Hindlimb muscle (tissue), 1 donor: ENCODE results near the gene AKR1C1. TPM values are rescaled to one million over a fixed set of nuclear protein-coding genes. Genes with fewer than 3 reads are reported as not detected.
"Not testable (repeated sequence)": the region's sequence is repeated elsewhere in the genome, so short reads cannot be mapped to it uniquely, and the experiment has no call there.

Source experiments
- DNase-seq: peaks from one replicate; pipeline ENCODE4 v3.0.0-alpha.2; 2013
- polyA plus RNA-seq: library from polyadenylated mRNA; unstranded; fragments of 120-200 nt; gene quantifications from one replicate; pipeline ENCODE4 v1.2.1, GENCODE V29; 2013; ENCODE audit not compliant: insufficient read length

Gene AKR1C1
- polyA plus RNA-seq, 1 donor: 8.4 TPM

GRCh38 chr10:4984223-4984622 is 21.0 kb downstream of the AKR1C1 start:
- no peak for DNase-seq

GRCh38 chr10:4984971-4985594 is 21.9 kb downstream of the AKR1C1 start:
- DNase-seq: no peak

- not testable (repeated sequence) for DNase-seq
Observed at GRCh38 chr10:4988000-4988641, 24.9 kb downstream of the AKR1C1 start.

- no peak for DNase-seq
Observed at GRCh38 chr10:4990217-4990616, 27.0 kb downstream of the AKR1C1 start.

GRCh38 chr10:4991463-4991862 is 28.2 kb downstream of the AKR1C1 start:
- DNase-seq: not testable (repeated sequence)

- not testable (repeated sequence) for DNase-seq
Observed at GRCh38 chr10:4992564-4992963, 29.3 kb downstream of the AKR1C1 start.

GRCh38 chr10:4994260-4994659 is 31.0 kb downstream of the AKR1C1 start:
- DNase-seq: not testable (repeated sequence)

- DNase-seq: no peak
Observed at GRCh38 chr10:4998671-4999070, 35.5 kb downstream of the AKR1C1 start.

GRCh38 chr10:5002013-5002727 is 39.0 kb downstream of the AKR1C1 start:
- DNase-seq: no peak

- DNase-seq: not testable (repeated sequence)
Observed at GRCh38 chr10:5003127-5004029, 40.2 kb downstream of the AKR1C1 start, which contains the start of gene AKR1C2. AKR1C2 (minus strand) TSS chr10:5003857; CDS start chr10:5003835, 22 bp downstream.

- DNase-seq: not testable (repeated sequence)
Observed at GRCh38 chr10:5004030-5004385, 40.8 kb downstream of the AKR1C1 start.

- DNase-seq: not testable (repeated sequence)
Observed at GRCh38 chr10:5004501-5004900, 41.3 kb downstream of the AKR1C1 start.

- DNase-seq: not testable (repeated sequence)
Observed at GRCh38 chr10:5008857-5009548, 45.8 kb downstream of the AKR1C1 start.

- not testable (repeated sequence) for DNase-seq
Observed at GRCh38 chr10:5010043-5010442, 46.8 kb downstream of the AKR1C1 start.

- DNase-seq: not testable (repeated sequence)
Observed at GRCh38 chr10:5011392-5011791, 48.2 kb downstream of the AKR1C1 start.

- no peak for DNase-seq
Observed at GRCh38 chr10:5012595-5012994, 49.4 kb downstream of the AKR1C1 start.

GRCh38 chr10:5013385-5013784 is 50.2 kb downstream of the AKR1C1 start:
- no peak for DNase-seq

- not testable (repeated sequence) for DNase-seq
Observed at GRCh38 chr10:5014200-5014910, 51.1 kb downstream of the AKR1C1 start.

- no peak for DNase-seq
Observed at GRCh38 chr10:5014936-5015335, 51.7 kb downstream of the AKR1C1 start.

GRCh38 chr10:5018134-5018533 is 54.9 kb downstream of the AKR1C1 start:
- no peak for DNase-seq

- DNase-seq: not testable (repeated sequence)
Observed at GRCh38 chr10:5018671-5019277, 55.6 kb downstream of the AKR1C1 start.
